ENCODE measurements around the gene AGFG1. TPM values are rescaled to one million over a fixed set of nuclear protein-coding genes. Genes with fewer than 3 reads are reported as not detected.

The AGFG1 gene
- total RNA-seq, 1 donor from 2014 or later, result 84.1 TPM

DNA sequence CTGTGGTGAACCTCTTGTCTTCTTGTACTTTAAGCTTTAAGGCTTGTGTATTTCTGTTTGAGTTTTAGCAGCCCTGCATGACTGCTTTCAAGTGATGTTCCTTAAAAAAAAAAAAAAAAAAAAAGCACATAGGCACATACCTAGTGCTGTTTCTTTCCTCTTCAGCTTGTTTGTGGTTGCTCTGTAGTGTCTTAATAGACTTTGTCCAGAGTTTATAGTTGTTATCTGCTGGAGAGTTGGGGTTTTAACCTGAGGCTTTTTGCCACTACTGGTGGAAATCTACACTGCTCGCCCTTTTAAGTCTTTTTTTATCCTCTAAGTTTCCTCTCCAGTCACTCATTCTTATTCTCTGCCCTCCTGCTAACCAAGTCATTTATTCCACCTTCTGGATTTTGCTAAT, 34.5 kb downstream of the AGFG1 start:
- H3K9me3 Mint-ChIP-seq (ENCODE audit: unreplicated experiment), result no peaks in the 10 kb centered on the region
- H3K79me2 ChIP-seq (ENCODE audit: insufficient read depth, low read length), result peaks cover 100% of the 10 kb centered on the region
- no peak overlapping the region for H3K27ac ChIP-seq (ENCODE audit: low read depth, low read length)
- H3K36me3 Mint-ChIP-seq (ENCODE audit: low read depth, unreplicated experiment), result no peaks in the 10 kb centered on the region
- no peaks in the 10 kb centered on the region for H3K27me3 Mint-ChIP-seq (ENCODE audit: low read depth, unreplicated experiment)
- no peak overlapping the region for H3K4me2 ChIP-seq (ENCODE audit: low read length)
- H3K9me3 ChIP-seq (ENCODE audit: insufficient read depth, low read depth, low read length), result no peaks in the 10 kb centered on the region
- no peaks in the 10 kb centered on the region for H3K36me3 ChIP-seq (ENCODE audit: insufficient read depth, low read length)
- no peak overlapping the region for H2AFZ ChIP-seq (ENCODE audit: low read depth, low read length)
- peaks cover 96% of the 10 kb centered on the region for H4K20me1 ChIP-seq (ENCODE audit: insufficient read depth, low read length)
- no peaks in the 10 kb centered on the region for H3K27me3 ChIP-seq (ENCODE audit: insufficient read depth, low read length)
- no peak overlapping the region for H3K9ac ChIP-seq (ENCODE audit: low read length)
- FAIRE-seq, result no peak
- no peak for TF ChIP-seq EZH2 (IDR thresholded peaks at IDR 0.05; ENCODE audit: insufficient read depth, low read length)
- TF ChIP-seq, protein P1, sequence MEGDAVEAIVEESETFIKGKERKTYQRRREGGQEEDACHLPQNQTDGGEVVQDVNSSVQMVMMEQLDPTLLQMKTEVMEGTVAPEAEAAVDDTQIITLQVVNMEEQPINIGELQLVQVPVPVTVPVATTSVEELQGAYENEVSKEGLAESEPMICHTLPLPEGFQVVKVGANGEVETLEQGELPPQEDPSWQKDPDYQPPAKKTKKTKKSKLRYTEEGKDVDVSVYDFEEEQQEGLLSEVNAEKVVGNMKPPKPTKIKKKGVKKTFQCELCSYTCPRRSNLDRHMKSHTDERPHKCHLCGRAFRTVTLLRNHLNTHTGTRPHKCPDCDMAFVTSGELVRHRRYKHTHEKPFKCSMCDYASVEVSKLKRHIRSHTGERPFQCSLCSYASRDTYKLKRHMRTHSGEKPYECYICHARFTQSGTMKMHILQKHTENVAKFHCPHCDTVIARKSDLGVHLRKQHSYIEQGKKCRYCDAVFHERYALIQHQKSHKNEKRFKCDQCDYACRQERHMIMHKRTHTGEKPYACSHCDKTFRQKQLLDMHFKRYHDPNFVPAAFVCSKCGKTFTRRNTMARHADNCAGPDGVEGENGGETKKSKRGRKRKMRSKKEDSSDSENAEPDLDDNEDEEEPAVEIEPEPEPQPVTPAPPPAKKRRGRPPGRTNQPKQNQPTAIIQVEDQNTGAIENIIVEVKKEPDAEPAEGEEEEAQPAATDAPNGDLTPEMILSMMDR (IDR thresholded peaks at IDR 0.05; ENCODE audit: insufficient read depth, low read depth, low read length), result no peak
- H3K4me3 ChIP-seq (ENCODE audit: insufficient read depth, low read depth, low read length), result no peak overlapping the region
- H3K4me3 Mint-ChIP-seq (ENCODE audit: unreplicated experiment), result no peak overlapping the region
- H3K27ac Mint-ChIP-seq (ENCODE audit: unreplicated experiment), result no peak overlapping the region
- H3K4me1 ChIP-seq (ENCODE audit: insufficient read depth, low read length), result peaks cover 16% of the 10 kb centered on the region
- H3K4me1 Mint-ChIP-seq (ENCODE audit: low read depth, unreplicated experiment), result peaks cover 54% of the 10 kb centered on the region
- no peak for DNase-seq (ENCODE audit: low read depth)

DNA sequence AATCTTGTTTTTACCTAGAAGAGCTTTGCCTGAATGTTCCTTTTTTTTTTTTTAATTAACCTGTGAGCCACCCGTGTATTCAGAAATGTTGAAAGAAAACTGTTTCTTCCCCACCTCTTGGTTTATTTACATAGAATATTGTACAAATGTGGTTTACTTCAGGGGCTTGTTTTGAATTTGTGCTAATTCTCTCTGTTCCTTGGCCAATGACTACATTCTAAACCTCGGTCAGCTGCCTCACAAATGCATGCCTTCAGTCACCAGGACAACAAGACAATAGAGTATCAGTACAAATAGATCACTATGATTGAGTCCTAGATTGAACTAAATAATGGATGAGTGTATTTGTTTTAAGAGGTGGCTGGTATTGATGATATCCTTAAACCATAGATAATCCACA, 36.0 kb downstream of the AGFG1 start:
- H3K9me3 Mint-ChIP-seq (ENCODE audit: unreplicated experiment), result no peaks in the 10 kb centered on the region
- Histone ChIP-seq H3K4me3 (ENCODE audit: insufficient read depth, low read depth, low read length) (no peak overlapping the region), H3K4me1 (ENCODE audit: insufficient read depth, low read length) (peaks cover 16% of the 10 kb centered on the region), H3K27ac (ENCODE audit: low read depth, low read length) (no peak overlapping the region), H3K9me3 (ENCODE audit: insufficient read depth, low read depth, low read length) (no peaks in the 10 kb centered on the region), H2AFZ (ENCODE audit: low read depth, low read length) (no peak overlapping the region), H3K36me3 (ENCODE audit: insufficient read depth, low read length) (no peaks in the 10 kb centered on the region), H3K4me2 (ENCODE audit: low read length) (no peak overlapping the region), H3K79me2 (ENCODE audit: insufficient read depth, low read length) (peaks cover 100% of the 10 kb centered on the region), H3K9ac (ENCODE audit: low read length) (no peak overlapping the region), H3K27me3 (ENCODE audit: insufficient read depth, low read length) (no peaks in the 10 kb centered on the region), H4K20me1 (ENCODE audit: insufficient read depth, low read length) (peaks cover 96% of the 10 kb centered on the region)
- TF ChIP-seq, protein P1 (IDR thresholded peaks at IDR 0.05; ENCODE audit: insufficient read depth, low read depth, low read length), result no peak
- no peak for TF ChIP-seq EZH2 (IDR thresholded peaks at IDR 0.05; ENCODE audit: insufficient read depth, low read length)
- H3K4me1 Mint-ChIP-seq (ENCODE audit: low read depth, unreplicated experiment), result peaks cover 67% of the 10 kb centered on the region
- no peaks in the 10 kb centered on the region for H3K36me3 Mint-ChIP-seq (ENCODE audit: low read depth, unreplicated experiment)
- DNase-seq (ENCODE audit: low read depth) (no peak), FAIRE-seq (no peak)
- H3K27ac Mint-ChIP-seq (ENCODE audit: unreplicated experiment), result no peak overlapping the region
- H3K4me3 Mint-ChIP-seq (ENCODE audit: unreplicated experiment), result no peak overlapping the region
- H3K27me3 Mint-ChIP-seq (ENCODE audit: low read depth, unreplicated experiment), result no peaks in the 10 kb centered on the region

DNA sequence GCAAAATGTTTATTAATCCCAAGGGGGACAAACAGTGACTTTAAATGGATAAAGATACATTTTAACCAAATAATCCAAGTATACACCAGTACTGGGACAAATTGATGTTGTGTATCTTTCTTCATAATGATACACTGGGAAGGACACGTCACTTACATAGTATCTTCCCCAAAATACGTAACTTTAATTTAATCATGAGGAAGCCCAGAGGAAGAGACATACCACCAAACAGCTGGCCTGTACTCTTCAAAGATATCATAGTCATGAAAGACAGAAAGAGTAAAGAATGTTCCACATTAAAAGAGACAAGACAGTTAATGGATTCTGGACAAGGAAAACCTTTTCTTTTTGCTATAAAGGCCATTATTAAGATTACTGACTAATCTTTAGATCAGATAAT, 37.1 kb downstream of the AGFG1 start:
- Histone ChIP-seq H3K36me3 (ENCODE audit: insufficient read depth, low read length) (no peaks in the 10 kb centered on the region), H2AFZ (ENCODE audit: low read depth, low read length) (no peak overlapping the region), H4K20me1 (ENCODE audit: insufficient read depth, low read length) (peaks cover 96% of the 10 kb centered on the region), H3K27ac (ENCODE audit: low read depth, low read length) (no peak overlapping the region), H3K79me2 (ENCODE audit: insufficient read depth, low read length) (peaks cover 100% of the 10 kb centered on the region), H3K9me3 (ENCODE audit: insufficient read depth, low read depth, low read length) (no peaks in the 10 kb centered on the region), H3K4me1 (ENCODE audit: insufficient read depth, low read length) (peaks cover 7% of the 10 kb centered on the region), H3K4me3 (ENCODE audit: insufficient read depth, low read depth, low read length) (no peak overlapping the region), H3K4me2 (ENCODE audit: low read length) (no peak overlapping the region), H3K27me3 (ENCODE audit: insufficient read depth, low read length) (no peaks in the 10 kb centered on the region), H3K9ac (ENCODE audit: low read length) (no peak overlapping the region)
- Mint-ChIP-seq H3K4me3 (ENCODE audit: unreplicated experiment) (no peak overlapping the region), H3K4me1 (ENCODE audit: low read depth, unreplicated experiment) (peaks cover 69% of the 10 kb centered on the region), H3K27ac (ENCODE audit: unreplicated experiment) (no peak overlapping the region), H3K27me3 (ENCODE audit: low read depth, unreplicated experiment) (no peaks in the 10 kb centered on the region), H3K36me3 (ENCODE audit: low read depth, unreplicated experiment) (no peaks in the 10 kb centered on the region), H3K9me3 (ENCODE audit: unreplicated experiment) (no peaks in the 10 kb centered on the region)
- FAIRE-seq (no peak), DNase-seq (ENCODE audit: low read depth) (no peak)
- TF ChIP-seq, protein P1 (IDR thresholded peaks at IDR 0.05; ENCODE audit: insufficient read depth, low read depth, low read length), result no peak
- TF ChIP-seq EZH2 (IDR thresholded peaks at IDR 0.05; ENCODE audit: insufficient read depth, low read length), result no peak

Data from astrocyte (in vitro differentiated cells and primary cell).